ENCODE data around the gene CENPO.

DNA sequence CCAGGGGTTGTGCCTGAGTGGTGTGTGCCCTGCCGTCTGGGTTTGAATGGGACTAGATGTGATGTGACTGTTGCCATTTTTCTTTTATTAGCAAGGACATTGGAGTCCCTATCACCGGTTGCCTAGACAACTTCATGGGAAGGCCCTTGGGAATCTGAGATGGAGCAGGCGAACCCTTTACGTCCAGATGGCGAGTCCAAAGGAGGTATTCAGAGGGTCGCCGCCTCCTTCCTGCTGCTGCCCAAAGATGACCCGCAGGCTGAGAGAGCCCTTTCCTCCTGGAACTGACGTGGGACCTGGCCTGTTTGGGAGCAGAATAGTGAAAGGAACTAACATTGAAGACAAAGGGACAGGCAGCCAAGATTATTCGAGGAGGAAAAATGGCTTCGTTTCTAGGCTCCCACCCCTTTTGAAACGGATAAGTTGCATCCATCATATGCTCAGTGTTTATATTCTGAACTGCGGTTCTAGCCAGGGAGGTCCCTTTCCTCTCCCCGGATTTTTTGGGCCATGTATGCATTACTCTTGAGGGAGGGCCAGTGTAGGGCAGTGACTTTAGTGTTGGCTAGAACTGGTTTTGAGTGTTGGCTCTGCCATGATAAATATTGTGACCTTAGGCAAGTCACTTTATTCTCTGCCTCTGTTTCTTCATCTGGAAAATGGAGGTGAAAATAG is 673 bp downstream of the CENPO start:
- TF ChIP-seq CTCF (IDR thresholded peaks at IDR 0.05) (no peak), POLR2A (IDR thresholded peaks at IDR 0.05) (no peak)

All from prostate gland (tissue), 2 donors.